ENCODE results near the gene ADAD2. TPM values are rescaled to one million over a fixed set of nuclear protein-coding genes. Genes with fewer than 3 reads are reported as not detected.

Gene ADAD2
- total RNA-seq, 1 donor from 2014 or later, result not detected

- Mint-ChIP-seq H3K4me3 (no peak overlapping the region), H3K4me1 (ENCODE audit: unreplicated experiment) (peaks cover 6% of the 10 kb centered on the region), H3K27me3 (peaks cover 9% of the 10 kb centered on the region), H3K9me3 (no peaks in the 10 kb centered on the region), H3K27ac (no peak overlapping the region), H3K36me3 (no peaks in the 10 kb centered on the region)
- DNase-seq (ENCODE audit: extremely low spot score, unreplicated experiment), result no peak
- TF ChIP-seq CTCF (conservative IDR thresholded peaks at IDR 0.05), result no peak
These were observed 40.0 kb upstream of the ADAD2 start for GRCh38 chr16:84150926-84151325.

GRCh38 chr16:84153660-84154214 lies 37.2 kb upstream of the ADAD2 start:
- Mint-ChIP-seq H3K4me3 (no peak overlapping the region), H3K9me3 (no peaks in the 10 kb centered on the region), H3K27ac (no peak overlapping the region), H3K36me3 (no peaks in the 10 kb centered on the region), H3K4me1 (ENCODE audit: unreplicated experiment) (peaks cover 6% of the 10 kb centered on the region), H3K27me3 (peaks cover 7% of the 10 kb centered on the region)
- no peak for DNase-seq (ENCODE audit: extremely low spot score, unreplicated experiment)
- TF ChIP-seq CTCF (conservative IDR thresholded peaks at IDR 0.05), result no peak

GRCh38 chr16:84155226-84155625 lies 35.7 kb upstream of the ADAD2 start:
- H3K36me3 Mint-ChIP-seq, result no peaks in the 10 kb centered on the region
- no peaks in the 10 kb centered on the region for H3K9me3 Mint-ChIP-seq
- no peak overlapping the region for H3K27ac Mint-ChIP-seq
- DNase-seq (ENCODE audit: extremely low spot score, unreplicated experiment), result no peak
- peaks cover 9% of the 10 kb centered on the region for H3K4me1 Mint-ChIP-seq (ENCODE audit: unreplicated experiment)
- no peak overlapping the region for H3K4me3 Mint-ChIP-seq
- TF ChIP-seq CTCF (conservative IDR thresholded peaks at IDR 0.05), result no peak
- peaks cover 19% of the 10 kb centered on the region for H3K27me3 Mint-ChIP-seq

- Mint-ChIP-seq H3K4me3 (no peak overlapping the region), H3K36me3 (no peaks in the 10 kb centered on the region), H3K9me3 (no peaks in the 10 kb centered on the region), H3K4me1 (ENCODE audit: unreplicated experiment) (peaks cover 9% of the 10 kb centered on the region), H3K27ac (no peak overlapping the region), H3K27me3 (peaks cover 19% of the 10 kb centered on the region)
- no peak for TF ChIP-seq CTCF (conservative IDR thresholded peaks at IDR 0.05)
- no peak for DNase-seq (ENCODE audit: extremely low spot score, unreplicated experiment)
These were observed 35.2 kb upstream of the ADAD2 start for GRCh38 chr16:84155771-84156170.

GRCh38 chr16:84156342-84156784 lies 34.6 kb upstream of the ADAD2 start:
- peak; percentile 24 for TF ChIP-seq CTCF (conservative IDR thresholded peaks at IDR 0.05)
- Mint-ChIP-seq H3K4me3 (no peak overlapping the region), H3K27me3 (peaks cover 14% of the 10 kb centered on the region), H3K27ac (no peak overlapping the region), H3K4me1 (ENCODE audit: unreplicated experiment) (peaks cover 4% of the 10 kb centered on the region), H3K9me3 (no peaks in the 10 kb centered on the region), H3K36me3 (no peaks in the 10 kb centered on the region)
- DNase-seq (ENCODE audit: extremely low spot score, unreplicated experiment), result no peak

- H3K27me3 Mint-ChIP-seq, result peaks cover 21% of the 10 kb centered on the region
These were observed 31.9 kb upstream of the ADAD2 start for GRCh38 chr16:84159007-84159406.

More at GRCh38 chr16:84159007-84159406, 31.9 kb upstream of the ADAD2 start:
- no peaks in the 10 kb centered on the region for H3K36me3 Mint-ChIP-seq
- no peak overlapping the region for H3K27ac Mint-ChIP-seq
- no peaks in the 10 kb centered on the region for H3K9me3 Mint-ChIP-seq
- no peak for DNase-seq (ENCODE audit: extremely low spot score, unreplicated experiment)
- no peak overlapping the region for H3K4me3 Mint-ChIP-seq
- H3K4me1 Mint-ChIP-seq (ENCODE audit: unreplicated experiment), result peaks cover 4% of the 10 kb centered on the region
- TF ChIP-seq CTCF (conservative IDR thresholded peaks at IDR 0.05), result no peak

Measured in type B pancreatic cell (in vitro differentiated cells).